Cerebellar cortex (tissue), 1 donor: ENCODE measurements around the gene BTG1.

Experiments
- DNase-seq: peaks from one replicate; pipeline ENCODE4 v3.0.0-alpha.2; 2015; ENCODE audit warnings: low spot score

The BTG1 gene

GRCh38 chr12:92149563-92149962 is 3.9 kb upstream of the BTG1 start:
- no peak for DNase-seq

DNA sequence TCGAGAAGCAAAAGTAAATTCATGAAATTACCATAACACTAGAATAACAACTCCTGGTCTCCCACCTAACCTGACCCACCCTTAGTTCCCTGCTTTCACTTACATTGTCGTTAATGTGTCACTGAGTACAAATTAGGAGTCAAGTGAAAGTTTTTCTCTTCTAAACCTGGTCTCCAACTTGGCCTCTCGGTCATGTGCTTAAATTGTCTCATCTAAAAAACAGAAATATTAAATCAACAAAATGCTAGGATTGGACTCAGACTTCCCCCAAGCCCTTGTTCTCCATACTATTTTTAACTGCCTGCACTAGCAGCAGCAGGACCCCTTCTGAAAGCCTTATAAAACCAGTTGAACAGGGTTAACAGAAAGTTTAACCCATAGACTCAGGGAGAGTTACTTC is 1.8 kb upstream of the BTG1 start:
- peak; percentile 23 for DNase-seq

DNA sequence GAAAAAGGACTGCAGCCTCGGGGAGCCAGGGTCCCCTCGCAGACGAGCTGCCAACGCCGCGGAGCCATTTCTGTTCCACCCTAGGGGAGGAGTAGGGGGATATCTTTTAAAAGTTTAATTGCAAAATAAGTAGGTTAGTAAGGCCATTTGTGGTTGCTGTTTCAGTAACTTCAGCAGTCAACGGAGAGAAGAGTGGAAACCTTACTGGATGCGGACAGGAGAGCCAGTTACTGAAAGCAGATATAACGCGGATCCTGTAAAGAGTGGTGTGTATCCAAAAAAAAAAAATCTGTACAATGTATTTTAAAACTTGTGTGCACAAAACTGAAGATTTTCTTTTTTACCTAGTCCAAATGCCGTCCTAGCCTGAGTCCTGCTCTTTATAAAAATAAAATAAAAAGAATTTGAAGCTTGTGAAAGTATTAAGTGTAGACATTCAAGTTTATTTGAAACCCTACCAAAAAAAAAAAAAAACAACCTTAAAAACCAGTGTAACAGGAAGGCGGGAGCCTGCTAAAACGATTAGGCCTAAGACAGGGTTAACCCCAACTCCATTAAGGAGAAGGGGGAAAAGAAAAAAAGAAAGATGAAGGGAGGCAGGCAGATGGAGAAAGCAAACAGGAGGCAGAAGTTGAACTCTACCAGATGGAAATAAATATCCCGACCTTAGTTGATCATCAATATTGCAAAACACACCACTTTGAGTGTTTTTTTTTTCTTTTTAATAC is 1.0 kb upstream of the BTG1 start:
- DNase-seq: peak; percentile 49

DNA sequence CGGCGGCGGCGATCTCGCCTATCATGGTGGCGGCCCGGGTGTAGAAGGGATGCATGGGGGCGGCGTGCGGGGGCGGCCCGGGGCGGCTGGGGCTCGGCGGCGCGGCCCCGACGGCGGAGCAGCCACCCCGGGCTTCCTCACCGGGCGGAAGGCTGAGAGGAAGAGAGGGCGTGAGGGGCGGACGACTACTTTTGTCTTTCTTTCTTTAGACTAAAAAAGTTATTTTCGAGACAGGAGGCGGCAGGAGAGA is 240 bp downstream of the BTG1 start:
- no peak for DNase-seq

GRCh38 chr12:92144631-92145480 is 790 bp downstream of the BTG1 start:
- peak; percentile 36 for DNase-seq

DNA sequence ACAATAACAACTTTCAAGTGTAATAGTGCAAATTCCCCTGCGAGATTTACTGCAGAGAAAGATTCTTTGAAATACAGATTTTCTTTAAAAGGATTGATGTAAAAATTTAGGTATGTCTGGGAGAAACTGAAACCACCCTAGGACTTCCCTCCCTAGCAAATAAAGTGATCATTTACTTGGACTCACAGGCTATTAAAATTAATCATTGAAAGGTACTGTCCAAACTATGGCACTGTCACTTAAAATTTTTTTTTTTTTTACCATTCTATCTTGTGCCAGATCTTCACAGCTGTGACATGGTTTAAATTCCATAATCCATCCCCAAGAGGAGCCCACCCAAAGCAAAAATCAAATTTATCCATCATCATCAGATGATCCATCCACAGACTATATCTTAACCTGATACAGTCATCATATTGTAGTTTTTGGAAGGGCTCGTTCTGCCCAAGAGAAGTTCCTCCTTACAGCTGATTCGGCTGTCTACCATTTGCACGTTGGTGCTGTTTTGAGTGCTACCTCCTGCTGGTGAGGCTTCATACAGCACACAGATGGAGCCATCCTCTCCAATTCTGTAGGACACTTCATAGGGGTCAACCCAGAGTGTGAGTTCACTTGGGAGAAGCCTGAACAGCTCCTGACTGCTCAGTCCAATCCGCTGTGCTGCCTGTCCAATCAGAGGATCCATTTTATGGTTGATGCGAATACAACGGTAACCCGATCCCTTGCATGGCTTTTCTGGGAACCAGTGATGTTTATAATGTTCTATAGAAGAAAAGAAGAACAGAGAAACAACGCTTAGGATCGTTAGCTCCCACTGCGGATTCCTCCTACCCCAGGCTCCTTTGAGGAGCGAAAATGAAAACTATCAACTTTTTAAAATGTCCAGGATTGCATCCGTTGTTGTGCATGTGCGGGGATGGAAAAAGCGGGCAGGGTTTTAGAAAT is 1.7 kb downstream of the BTG1 start:
- DNase-seq: peak; percentile 76

DNA sequence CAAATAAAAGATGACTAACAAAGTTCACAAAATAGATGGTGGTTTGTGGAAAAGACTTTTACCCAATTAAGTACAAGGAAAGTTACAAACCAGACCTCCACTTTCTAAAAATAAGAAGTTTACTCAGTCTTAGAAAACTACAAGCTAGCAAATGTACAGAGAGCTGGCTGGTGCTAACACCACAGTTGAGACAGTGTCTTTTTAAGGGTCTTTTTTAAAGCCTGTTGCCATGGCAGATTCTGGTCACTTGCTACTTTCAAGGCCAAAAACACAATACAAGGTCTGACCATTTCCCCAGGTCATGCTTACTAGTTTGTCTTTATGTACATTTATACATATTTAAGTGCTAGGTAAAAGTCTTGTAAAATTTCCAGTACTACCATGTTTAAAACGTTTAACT is 2.4 kb downstream of the BTG1 start:
- DNase-seq: no peak

GRCh38 chr12:92142251-92142926 is 3.3 kb downstream of the BTG1 start:
- DNase-seq: no peak

DNA sequence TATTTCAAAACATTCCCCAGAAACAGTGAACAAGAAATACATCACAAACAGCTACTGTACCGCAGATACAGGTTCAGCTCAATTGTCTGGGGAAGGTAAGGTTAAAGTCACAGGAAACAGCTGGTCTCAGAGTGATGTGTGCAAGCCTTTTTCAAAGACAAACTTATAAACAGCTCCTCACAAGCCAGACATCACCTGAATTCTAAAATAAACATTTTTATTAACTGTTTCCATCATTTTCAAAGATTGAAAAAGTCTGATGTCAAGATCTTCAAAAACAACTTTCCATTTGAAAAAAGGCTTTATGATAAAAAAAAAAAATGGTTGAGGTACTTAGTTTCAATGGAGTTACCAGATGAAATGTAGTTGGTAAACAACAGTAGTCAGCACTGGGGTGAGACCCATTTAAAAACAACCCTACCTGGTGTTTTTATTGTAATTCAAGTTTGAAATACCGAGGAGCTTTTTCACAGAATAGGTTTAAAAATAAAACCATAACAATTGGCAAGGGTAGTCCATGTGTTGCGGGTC is 4.0 kb downstream of the BTG1 start:
- no peak for DNase-seq

DNA sequence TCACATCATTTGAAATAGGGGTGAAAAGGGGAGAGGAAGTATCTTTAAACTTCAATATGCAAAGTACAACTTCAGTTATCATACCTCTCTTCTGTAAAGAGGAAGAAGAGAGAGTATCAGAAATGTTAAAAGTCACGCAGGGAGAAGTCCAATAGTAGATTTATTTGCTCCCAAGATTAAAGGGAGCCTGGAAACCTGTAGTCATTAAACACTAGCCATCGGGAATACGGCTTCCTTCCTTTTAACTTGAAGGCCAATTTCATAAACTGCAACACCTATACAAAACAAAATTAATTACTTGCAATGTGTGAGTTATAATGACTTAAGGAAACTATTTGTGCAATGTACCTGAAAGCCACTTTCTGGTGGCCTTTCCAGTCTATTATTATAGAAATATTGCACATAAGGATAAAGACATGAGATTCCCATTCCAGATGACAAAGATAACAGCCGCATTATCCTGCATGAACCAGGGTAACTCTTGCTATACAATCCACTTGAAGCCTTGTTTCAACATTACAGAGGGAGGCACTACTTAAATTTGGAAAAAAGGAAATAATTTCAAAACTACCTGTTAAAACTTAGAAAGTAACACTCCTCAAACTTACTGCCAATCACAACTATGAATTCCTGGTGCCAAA is 4.6 kb downstream of the BTG1 start:
- DNase-seq: no peak

- no peak for DNase-seq
These were observed 5.5 kb downstream of the BTG1 start for GRCh38 chr12:92140156-92140555.

GRCh38 chr12:92139634-92140150 is 6.0 kb downstream of the BTG1 start:
- DNase-seq: peak; percentile 59

DNA sequence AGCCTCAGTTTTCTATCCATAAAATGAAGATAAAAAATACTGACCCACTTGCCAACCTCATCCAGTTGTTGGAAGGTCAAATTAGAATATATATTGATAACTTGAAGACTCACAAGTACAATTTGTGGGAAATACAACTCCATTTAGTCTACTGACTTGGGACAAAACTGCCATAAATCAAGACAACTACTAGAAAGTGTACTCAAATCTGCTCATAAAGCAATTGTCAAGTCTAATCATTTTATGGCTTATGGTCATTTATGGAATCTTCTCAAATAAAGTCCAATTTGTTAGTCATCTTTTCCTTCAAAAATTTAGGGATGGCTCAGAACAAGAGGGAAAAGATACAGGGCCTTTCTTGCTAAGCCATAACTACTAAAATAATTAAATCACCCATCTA is 7.0 kb downstream of the BTG1 start:
- no peak for DNase-seq

GRCh38 chr12:92138144-92138543 is 7.5 kb downstream of the BTG1 start:
- no peak for DNase-seq

- DNase-seq: no peak
These were observed 8.5 kb downstream of the BTG1 start for GRCh38 chr12:92136965-92137721.

DNA sequence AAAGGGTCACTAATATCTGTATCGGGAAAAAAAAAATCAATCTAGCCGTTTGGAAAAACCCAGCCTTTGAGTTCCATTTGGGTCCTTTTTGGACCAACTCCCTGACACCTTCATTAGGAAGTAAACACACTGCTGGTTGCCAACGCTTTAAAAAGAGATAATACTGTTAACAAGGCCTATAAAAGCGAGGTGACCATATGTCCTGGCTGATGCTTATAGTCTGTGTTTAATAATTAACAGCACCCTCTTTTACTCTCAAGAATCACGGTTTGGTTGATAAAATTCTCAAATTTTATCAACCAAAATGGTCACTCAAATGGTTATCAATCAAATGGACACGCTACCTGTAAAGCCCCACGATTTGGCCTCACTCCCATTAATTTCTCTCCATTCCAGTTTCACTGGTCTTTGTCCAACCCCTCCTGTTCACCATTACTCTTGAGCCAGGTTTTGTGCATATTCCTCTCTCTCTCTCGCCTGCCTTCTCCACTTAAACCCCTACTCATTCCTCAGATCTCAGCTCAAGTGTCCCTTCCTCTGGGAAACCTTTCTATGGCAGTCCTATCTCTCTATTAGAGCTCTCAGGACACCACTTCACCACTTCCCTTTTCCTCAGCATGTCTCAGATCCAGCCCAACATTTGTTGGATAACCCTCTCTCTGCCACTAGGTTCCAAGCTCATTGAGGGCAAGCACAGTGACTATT is 9.5 kb downstream of the BTG1 start:
- DNase-seq: peak; percentile 76

- peak; percentile 10 for DNase-seq
These were observed 10.1 kb downstream of the BTG1 start for GRCh38 chr12:92135541-92135940.

DNA sequence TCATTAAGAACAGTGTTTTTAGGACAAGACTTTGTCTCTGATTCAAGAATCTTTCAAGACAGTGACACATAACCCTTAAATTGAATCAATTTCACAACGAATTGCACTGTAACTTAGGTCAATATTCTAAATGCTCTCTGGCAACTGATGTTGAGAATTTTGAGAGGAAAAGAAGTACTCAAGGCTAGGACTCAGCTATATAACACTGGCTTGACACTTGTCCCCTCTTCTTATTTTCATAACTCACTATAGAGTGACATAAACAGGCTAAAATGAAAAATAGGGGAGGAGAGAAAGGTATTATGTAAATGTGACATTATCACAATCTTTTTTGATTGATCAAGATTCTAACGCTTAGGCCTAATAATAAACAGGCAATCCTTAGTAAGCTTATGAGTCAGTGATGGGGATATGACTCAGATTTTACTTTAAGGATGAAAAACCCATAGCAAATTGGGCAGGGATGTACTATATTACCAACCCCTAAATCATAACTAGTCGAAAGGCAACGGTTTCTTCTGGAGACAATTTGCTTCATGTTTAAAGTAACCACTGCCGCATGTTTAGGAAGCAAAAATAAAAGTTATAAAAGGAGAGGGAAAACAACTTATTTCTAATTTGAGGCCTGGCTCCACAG is 10.9 kb downstream of the BTG1 start:
- peak; percentile 33 for DNase-seq
